GM23248 (cell line): Measurements from ENCODE around the gene TSPEAR. TPM values are rescaled to one million over a fixed set of nuclear protein-coding genes. Genes with fewer than 3 reads are reported as not detected.

Experiments used
- DNase-seq: peaks from one replicate; pipeline ENCODE4 v3.0.0-alpha.2; 2015
- H2AFZ ChIP-seq: fragments of 200-600 bp; sonication (generic); 2 replicates; pipeline ENCODE4 v1.6.1; 2016; ENCODE audit warnings: antibody characterized with exemption
- H3F3A ChIP-seq: fragments of 200-600 bp; sonication (generic); 2 replicates; pipeline ENCODE4 v1.6.1; 2016; ENCODE audit warnings: mild to moderate bottlenecking, antibody characterized with exemption, mixed run types; ENCODE audit not compliant: insufficient read depth
- H3K27ac ChIP-seq: fragments of 200-600 bp; sonication (generic); 2 replicates; pipeline ENCODE4 v1.5.1; 2016; ENCODE audit warnings: mild to moderate bottlenecking
- H3K27me3 ChIP-seq: fragments of 200-600 bp; sonication (generic); replicated peaks from 2 replicates; pipeline ENCODE4 v1.6.1; 2016; ENCODE audit warnings: mild to moderate bottlenecking; ENCODE audit not compliant: insufficient read depth
- H3K36me3 ChIP-seq: fragments of 200-600 bp; sonication (generic); 2 replicates; pipeline ENCODE4 v1.6.1; 2016; ENCODE audit warnings: low read depth, mild to moderate bottlenecking
- H3K4me1 ChIP-seq: fragments of 200-600 bp; sonication (generic); 2 replicates; pipeline ENCODE4 v1.6.1; 2016; ENCODE audit warnings: mild to moderate bottlenecking; ENCODE audit not compliant: insufficient read depth
- H3K4me2 ChIP-seq: fragments of 200-600 bp; sonication (generic); one replicate; pipeline ENCODE4 v1.6.1; 2016; ENCODE audit warnings: mild to moderate bottlenecking; ENCODE audit not compliant: unreplicated experiment
- H3K4me3 ChIP-seq: fragments of 200-600 bp; sonication (generic); 2 replicates; pipeline ENCODE4 v1.5.1; 2016; ENCODE audit warnings: mild to moderate bottlenecking
- H3K79me2 ChIP-seq: fragments of 200-600 bp; sonication (generic); 2 replicates; pipeline ENCODE4 v1.6.1; 2016; ENCODE audit warnings: mild to moderate bottlenecking; ENCODE audit not compliant: insufficient read depth
- H3K9ac ChIP-seq: fragments of 200-600 bp; sonication (generic); 2 replicates; pipeline ENCODE4 v1.6.1; 2016; ENCODE audit warnings: mild to moderate bottlenecking
- H3K9me2 ChIP-seq: fragments of 200-600 bp; sonication (generic); 2 replicates; pipeline ENCODE4 v1.6.1; 2016; ENCODE audit warnings: mixed run types, mild to moderate bottlenecking, moderate library complexity; ENCODE audit not compliant: insufficient read depth
- H3K9me3 ChIP-seq: fragments of 200-600 bp; sonication (generic); one replicate; pipeline ENCODE4 v1.6.1; 2017; ENCODE audit warnings: low read depth
- H4K20me1 ChIP-seq: fragments of 200-600 bp; sonication (generic); 2 replicates; pipeline ENCODE4 v1.6.0; 2016; ENCODE audit not compliant: insufficient read depth
- EZH2 ChIP-seq: fragments of 200-600 bp; sonication (generic); IDR thresholded peaks from 2 replicates; pipeline ENCODE4 v1.6.1; 2018; ENCODE audit warnings: antibody characterized with exemption, mild to moderate bottlenecking; ENCODE audit not compliant: insufficient read depth, poor library complexity, severe bottlenecking
- EZH2phosphoT487 ChIP-seq: fragments of 200-600 bp; sonication (generic); IDR thresholded peaks from 2 replicates; pipeline ENCODE4 v1.6.1; 2018; ENCODE audit warnings: antibody characterized with exemption, moderate library complexity, mild to moderate bottlenecking, low read depth; ENCODE audit not compliant: insufficient read depth
- WGBS, 2 experiments: methylation state at CpG; one replicate each; pipeline ENCODE4 v1.1.6; 2015 to 2017; ENCODE audit warnings: low lambda C conversion rate in 2 of 2, low coverage in 1 of 2; ENCODE audit errors: missing lambda C conversion rate in 2 of 2; 5-methylcytosine and 5-hydroxymethylcytosine counted together
- in situ Hi-C: fragments of 300-500 bp; cut with MboI; formaldehyde crosslinking; loops from 2 replicates; pipeline ENCODE4 v1.15.0; 2020
- polyA plus RNA-seq: library from polyadenylated mRNA; unstranded; fragments of >200 nt; fragmentation: Nextera tagmentation; extraction: Ambion mirVana; gene quantifications from 2 replicates; pipeline ENCODE4 v1.2.1, GENCODE V29; 2016
- total RNA-seq: library from RNA; depleted of rRNA; stranded (reverse); fragments of >200 nt; shearing (Covaris generic); gene quantifications from 2 replicates; pipeline ENCODE4 v1.2.3, GENCODE V29; 2014

Gene TSPEAR
- total and polyA plus RNA-seq, 2 experiments from 2014 or later = not detected

DNA sequence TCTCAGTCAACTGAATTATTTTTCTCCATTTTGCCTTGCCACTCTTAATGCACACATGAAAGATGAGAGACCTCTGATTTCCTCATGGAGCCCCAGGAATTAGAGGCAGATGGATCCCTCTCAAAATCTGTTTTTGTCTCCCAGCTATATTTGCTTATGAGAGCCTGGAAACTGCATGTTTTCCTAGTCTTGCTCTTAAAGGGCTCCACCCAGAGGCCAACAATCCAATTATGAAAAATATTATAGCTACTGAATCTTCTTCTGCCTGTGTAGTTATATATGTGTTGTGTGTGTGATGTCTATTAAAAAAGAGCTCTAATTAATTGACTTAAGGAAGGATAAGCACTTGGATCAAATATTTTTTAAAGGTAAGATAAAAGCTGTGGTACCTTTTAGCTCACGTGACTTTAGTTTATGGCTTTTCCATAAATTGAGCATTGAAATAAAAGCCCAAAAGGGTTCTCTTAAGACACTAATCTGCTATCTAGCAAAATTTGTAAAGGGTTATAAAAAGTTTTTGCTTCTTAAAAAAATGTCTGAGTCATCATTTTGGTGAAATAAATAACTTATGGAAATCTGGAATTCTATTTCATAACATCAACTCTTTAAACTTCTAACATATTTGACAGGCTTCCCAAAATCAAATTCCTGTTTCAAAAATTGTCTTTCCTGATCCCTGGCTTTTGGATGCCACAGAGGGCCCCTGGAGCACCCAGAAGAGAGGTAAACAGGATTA is 31.2 kb upstream of the TSPEAR start:
- H3K4me3 ChIP-seq = no peak overlapping the region
- no peak overlapping the region for H3K9ac ChIP-seq
- H3K9me2 ChIP-seq = no peaks in the 10 kb centered on the region
- H3K27me3 ChIP-seq = peaks cover 13% of the 10 kb centered on the region; the same call in 1 of the 2 replicates
- in situ Hi-C loops = no loop called here
- peak; percentile 28 for DNase-seq
- 33 to 38% methylated on average over 1 of the region's 1 CpG for WGBS, 2 experiments
- no peak overlapping the region for H3K4me2 ChIP-seq
- H3K79me2 ChIP-seq = no peaks in the 10 kb centered on the region
- no peak overlapping the region for H3K27ac ChIP-seq
- H3F3A ChIP-seq = no peaks in the 10 kb centered on the region
- no peak for TF ChIP-seq EZH2phosphoT487
- TF ChIP-seq EZH2 = no peak
- H3K9me3 ChIP-seq = no peaks in the 10 kb centered on the region
- no peaks in the 10 kb centered on the region for H3K4me1 ChIP-seq
- H2AFZ ChIP-seq = no peak overlapping the region
- no peaks in the 10 kb centered on the region for H4K20me1 ChIP-seq
- no peaks in the 10 kb centered on the region for H3K36me3 ChIP-seq

DNA sequence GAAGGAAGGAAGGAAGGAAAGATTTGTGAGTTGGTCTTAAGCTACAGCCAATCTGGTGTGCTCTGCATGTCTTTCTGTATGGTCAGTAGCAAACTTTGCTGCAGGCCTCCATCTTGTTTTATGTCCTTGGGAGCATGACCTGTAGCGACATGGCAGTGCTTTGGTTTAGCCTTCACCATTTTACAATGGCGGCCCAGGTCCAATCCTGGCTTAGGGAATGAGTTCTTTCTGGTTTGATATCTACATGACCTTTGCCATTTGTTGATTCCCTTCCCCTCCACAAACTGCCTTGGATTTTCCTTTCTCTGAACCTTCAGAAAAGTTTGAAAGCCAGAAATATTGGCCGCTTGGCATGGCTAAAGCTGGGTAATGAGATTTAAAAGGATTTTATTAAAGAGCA is 30.5 kb upstream of the TSPEAR start:
- no peak overlapping the region for H3K4me3 ChIP-seq
- WGBS, 2 experiments = 52 to 54% methylated on average over 3 of the region's 3 CpGs
- TF ChIP-seq EZH2phosphoT487 (no peak), EZH2 (no peak)
- H3K4me2 ChIP-seq = no peak overlapping the region
- no peak overlapping the region for H2AFZ ChIP-seq
- no peaks in the 10 kb centered on the region for H3K9me2 ChIP-seq
- no peaks in the 10 kb centered on the region for H3K9me3 ChIP-seq
- H4K20me1 ChIP-seq = no peaks in the 10 kb centered on the region
- no peaks in the 10 kb centered on the region for H3K4me1 ChIP-seq
- peaks cover 12% of the 10 kb centered on the region; the same call in 1 of the 2 replicates for H3K27me3 ChIP-seq
- in situ Hi-C loops = no loop called here
- H3F3A ChIP-seq = no peaks in the 10 kb centered on the region
- no peaks in the 10 kb centered on the region for H3K79me2 ChIP-seq
- H3K36me3 ChIP-seq = no peaks in the 10 kb centered on the region
- H3K27ac ChIP-seq = no peak overlapping the region
- no peak for DNase-seq
- no peak overlapping the region for H3K9ac ChIP-seq

DNA sequence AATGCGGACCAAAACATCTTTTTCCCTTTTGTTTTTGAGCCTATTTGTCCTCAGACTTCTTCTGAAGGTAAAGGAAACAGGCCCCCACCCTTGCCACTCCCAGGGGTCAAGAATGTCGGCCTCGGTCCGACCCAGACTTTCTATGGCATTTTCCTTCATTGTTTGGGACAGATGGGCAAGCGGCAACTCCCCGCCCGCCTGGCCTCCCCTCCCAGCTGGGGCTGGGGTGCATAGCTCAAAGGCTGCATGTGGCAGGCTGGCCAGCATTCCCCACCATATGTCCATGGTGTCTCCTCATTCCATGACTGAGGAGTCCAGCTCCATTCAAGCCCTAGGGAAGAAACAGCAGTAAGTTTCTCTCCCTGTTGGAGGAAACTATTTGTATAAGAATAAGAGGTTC is 29.4 kb upstream of the TSPEAR start:
- WGBS, 2 experiments = 52 to 66% methylated on average over 7 of the region's 7 CpGs
- Histone ChIP-seq H2AFZ (no peak overlapping the region), H3F3A (no peaks in the 10 kb centered on the region), H3K9me2 (no peaks in the 10 kb centered on the region), H4K20me1 (no peaks in the 10 kb centered on the region), H3K4me1 (no peaks in the 10 kb centered on the region), H3K36me3 (no peaks in the 10 kb centered on the region), H3K4me2 (no peak overlapping the region), H3K9me3 (no peaks in the 10 kb centered on the region), H3K79me2 (no peaks in the 10 kb centered on the region), H3K9ac (no peak overlapping the region), H3K27me3 (peaks cover 8% of the 10 kb centered on the region; the same call in 1 of the 2 replicates), H3K4me3 (no peak overlapping the region), H3K27ac (no peak overlapping the region)
- in situ Hi-C loops = no loop called here
- DNase-seq = no peak
- TF ChIP-seq EZH2phosphoT487 (no peak), EZH2 (no peak)

DNA sequence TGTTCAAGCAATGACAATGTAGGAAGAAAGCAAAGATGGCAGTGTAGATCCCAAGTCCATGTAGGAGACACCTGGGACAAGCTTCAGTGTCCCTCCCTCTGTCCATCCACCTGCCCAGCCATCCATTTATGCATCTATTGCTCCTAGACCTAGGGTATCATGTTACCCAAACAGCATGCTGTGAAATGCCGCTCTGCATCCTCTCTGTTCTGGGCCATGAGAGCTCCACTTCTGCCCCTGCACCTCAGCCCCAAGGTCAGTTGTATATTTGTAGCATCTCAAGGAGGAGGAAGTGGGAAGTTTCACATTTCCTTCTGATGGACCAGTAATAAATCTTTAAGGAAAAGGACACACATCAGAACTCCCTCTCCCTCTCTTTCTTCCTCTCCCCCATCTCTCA is 27.9 kb upstream of the TSPEAR start:
- no peaks in the 10 kb centered on the region for H3K36me3 ChIP-seq
- WGBS, 2 experiments = 17 to 25% methylated on average over 1 of the region's 1 CpG
- no peaks in the 10 kb centered on the region for H3K9me3 ChIP-seq
- no peak overlapping the region for H2AFZ ChIP-seq
- no peak overlapping the region for H3K4me3 ChIP-seq
- no peaks in the 10 kb centered on the region for H3K4me1 ChIP-seq
- H3F3A ChIP-seq = no peaks in the 10 kb centered on the region
- H3K27ac ChIP-seq = no peak overlapping the region
- peaks cover 5% of the 10 kb centered on the region; the same call in 1 of the 2 replicates for H3K27me3 ChIP-seq
- no peaks in the 10 kb centered on the region for H4K20me1 ChIP-seq
- no peak overlapping the region for H3K9ac ChIP-seq
- DNase-seq = no peak
- H3K9me2 ChIP-seq = no peaks in the 10 kb centered on the region
- in situ Hi-C loops = no loop called here
- no peaks in the 10 kb centered on the region for H3K79me2 ChIP-seq
- H3K4me2 ChIP-seq = no peak overlapping the region
- TF ChIP-seq EZH2 (no peak), EZH2phosphoT487 (no peak)
